ENCODE data around the gene PRICKLE1. TPM values are rescaled to one million over a fixed set of nuclear protein-coding genes. Genes with fewer than 3 reads are reported as not detected.

The PRICKLE1 gene
- total and polyA plus RNA-seq, 10 of the 15 experiments (the other 5 are each of a cell fraction or from before 2014, with no cell fraction given), result 0.47 to 2.8 (median 0.86) TPM

DNA sequence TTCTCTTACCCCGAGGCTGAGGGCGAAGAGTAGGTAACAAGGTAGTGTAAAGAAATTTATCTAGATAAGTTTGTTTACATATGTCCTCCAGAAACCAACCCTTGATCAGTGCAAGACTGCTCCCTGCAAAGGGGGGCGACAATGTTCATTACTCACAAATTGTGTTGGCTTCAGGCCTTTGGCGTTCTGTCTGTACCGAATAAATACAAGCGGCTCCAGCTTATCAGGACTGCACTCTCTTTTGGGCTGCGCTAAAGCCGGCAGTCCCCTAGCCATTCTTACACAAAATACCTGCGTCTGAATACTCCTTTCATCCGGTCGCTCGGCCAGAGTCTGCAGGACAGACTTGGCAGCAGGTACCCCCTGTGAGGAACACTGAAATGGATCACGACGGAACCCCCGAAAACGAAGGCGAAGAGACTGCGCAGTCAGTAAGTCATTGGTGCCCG, 147.2 kb downstream of the PRICKLE1 start (continued):
- TF ChIP-seq, protein P1, sequence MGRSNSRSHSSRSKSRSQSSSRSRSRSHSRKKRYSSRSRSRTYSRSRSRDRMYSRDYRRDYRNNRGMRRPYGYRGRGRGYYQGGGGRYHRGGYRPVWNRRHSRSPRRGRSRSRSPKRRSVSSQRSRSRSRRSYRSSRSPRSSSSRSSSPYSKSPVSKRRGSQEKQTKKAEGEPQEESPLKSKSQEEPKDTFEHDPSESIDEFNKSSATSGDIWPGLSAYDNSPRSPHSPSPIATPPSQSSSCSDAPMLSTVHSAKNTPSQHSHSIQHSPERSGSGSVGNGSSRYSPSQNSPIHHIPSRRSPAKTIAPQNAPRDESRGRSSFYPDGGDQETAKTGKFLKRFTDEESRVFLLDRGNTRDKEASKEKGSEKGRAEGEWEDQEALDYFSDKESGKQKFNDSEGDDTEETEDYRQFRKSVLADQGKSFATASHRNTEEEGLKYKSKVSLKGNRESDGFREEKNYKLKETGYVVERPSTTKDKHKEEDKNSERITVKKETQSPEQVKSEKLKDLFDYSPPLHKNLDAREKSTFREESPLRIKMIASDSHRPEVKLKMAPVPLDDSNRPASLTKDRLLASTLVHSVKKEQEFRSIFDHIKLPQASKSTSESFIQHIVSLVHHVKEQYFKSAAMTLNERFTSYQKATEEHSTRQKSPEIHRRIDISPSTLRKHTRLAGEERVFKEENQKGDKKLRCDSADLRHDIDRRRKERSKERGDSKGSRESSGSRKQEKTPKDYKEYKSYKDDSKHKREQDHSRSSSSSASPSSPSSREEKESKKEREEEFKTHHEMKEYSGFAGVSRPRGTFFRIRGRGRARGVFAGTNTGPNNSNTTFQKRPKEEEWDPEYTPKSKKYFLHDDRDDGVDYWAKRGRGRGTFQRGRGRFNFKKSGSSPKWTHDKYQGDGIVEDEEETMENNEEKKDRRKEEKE (IDR thresholded peaks at IDR 0.05), result no peak
- TF ChIP-seq CHD1 (IDR thresholded peaks at IDR 0.05; ENCODE audit: low read depth, low read length), result no peak

DNA sequence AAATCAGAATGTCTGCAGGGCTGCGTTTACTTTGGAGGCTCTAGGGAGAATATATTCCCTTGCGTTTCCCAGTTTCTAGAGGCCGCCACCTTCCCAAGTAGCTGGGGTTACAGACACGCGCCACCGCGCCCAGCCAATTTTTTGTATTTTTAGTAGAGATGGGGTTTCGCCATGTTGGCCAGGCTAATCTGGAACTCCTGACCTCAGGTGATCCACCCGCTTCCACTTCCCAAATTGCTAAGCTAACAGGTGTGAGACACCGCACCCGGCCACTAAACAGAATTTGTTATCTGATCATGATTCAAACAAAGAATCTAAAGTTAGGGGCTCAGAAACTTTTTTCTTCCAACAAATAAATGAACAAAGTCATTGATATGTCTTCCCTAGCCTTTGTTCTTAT, 148.9 kb downstream of the PRICKLE1 start:
- no peaks in the 10 kb centered on the region for H4K20me1 ChIP-seq (ENCODE audit: control insufficient read depth, insufficient read depth)
- no TSS peak for BruUV-seq (replicated peaks)
- intact Hi-C loops (cut with micrococcal nuclease; ENCODE audit: unreplicated experiment) (no loop called here), in situ Hi-C loops (cut with MboI) (no loop called here)
- FAIRE-seq (no peak), DNase-seq (ENCODE audit: low read depth, low spot score) (no peak), ATAC-seq (no peak)
- no peaks in the 10 kb centered on the region for H3K4me1 ChIP-seq (ENCODE audit: control insufficient read depth, insufficient read depth, low read length)
- no peak overlapping the region for H2AFZ ChIP-seq (ENCODE audit: control insufficient read depth, low read depth, low read length)
- H3K79me2 ChIP-seq (ENCODE audit: control insufficient read depth, insufficient read depth, low read length), result no peaks in the 10 kb centered on the region
- no peaks in the 10 kb centered on the region for H3K27me3 ChIP-seq (replicated peaks in 1 of 2; ENCODE audit: control insufficient read depth in 2 of 2, insufficient read depth in 2 of 2, low read length in 1 of 2)
- ChIA-PET POLR2A (no interaction called here), RAD21 (ENCODE audit: unreplicated experiment) (no interaction called here), CTCF (no interaction called here), SMC1A (ENCODE audit: uncharacterized antibody, unreplicated experiment) (no interaction called here)
- no peaks in the 10 kb centered on the region for H3K9me3 ChIP-seq (replicated peaks; ENCODE audit: control insufficient read depth, insufficient read depth, low read length)
- H3K4me2 ChIP-seq (ENCODE audit: control insufficient read depth, insufficient read depth), result no peak overlapping the region
- no peak overlapping the region for H3K27ac ChIP-seq (ENCODE audit: control insufficient read depth, insufficient read depth)
- H3K9ac ChIP-seq (ENCODE audit: control insufficient read depth, insufficient read depth, low read length), result no peak overlapping the region
- peaks cover 0 to 9% of the 10 kb centered on the region in 2 experiments; a peak in 3 of 4 replicates for H3K36me3 ChIP-seq (ENCODE audit: control insufficient read depth in 2 of 2, insufficient read depth in 2 of 2, low read length in 1 of 2)
- no peak overlapping the region for H3K4me3 ChIP-seq
- 99% methylated on average over 11 of the region's 11 CpGs for WGBS (ENCODE audit: insufficient coverage, insufficient replicate concordance, low lambda C conversion rate, missing lambda C conversion rate)
- TF ChIP-seq MYC (IDR thresholded peaks at IDR 0.05; ENCODE audit: insufficient read depth, insufficient read length, insufficient replicate concordance, low read length, severe bottlenecking) (no peak), BCL11A (IDR thresholded peaks at IDR 0.05; ENCODE audit: low read depth, low read length) (no peak), ZNF592 (IDR thresholded peaks at IDR 0.05) (no peak), RAD21 (IDR thresholded peaks at IDR 0.05; ENCODE audit: insufficient read depth, low read depth, low read length) (no peak), KDM1A (IDR thresholded peaks at IDR 0.05; ENCODE audit: borderline replicate concordance) (no peak), SUZ12 (IDR thresholded peaks at IDR 0.05; ENCODE audit: unreplicated experiment) (no peak), FOXK2 (IDR thresholded peaks at IDR 0.05) (no peak)

Data from GM12878 (cell line).